Occipital lobe (tissue), 2 donors: ENCODE measurements around the gene CMTR1. TPM values are rescaled to one million over a fixed set of nuclear protein-coding genes. Genes with fewer than 3 reads are reported as not detected.
A peak's percentile ranks its signal among the peaks of the same experiment; 100 is the strongest.
"Not testable (repeated sequence)": the region's sequence is repeated elsewhere in the genome, so short reads cannot be mapped to it uniquely, and the experiment has no call there.

Experiments
- DNase-seq: peaks from one replicate; lab custom pipeline; 2025; lab: John Stamatoyannopoulos, UW
- total RNA-seq: library from RNA; depleted of rRNA; stranded (reverse); fragments of >200 nt; gene quantifications from one replicate; pipeline ENCODE4 v1.2.3, GENCODE V29; 2014

The CMTR1 gene
- total RNA-seq, 1 donor from 2014 or later: 27.8 TPM

- no peak for DNase-seq
Observed at GRCh38 chr6:37491171-37491829, 58.3 kb downstream of the CMTR1 start.

- DNase-seq: no peak
Observed at GRCh38 chr6:37491830-37492208, 58.8 kb downstream of the CMTR1 start.

- DNase-seq: no peak
Observed at GRCh38 chr6:37492236-37492972, 59.4 kb downstream of the CMTR1 start.

- no peak for DNase-seq
Observed at GRCh38 chr6:37492991-37493660, 60.1 kb downstream of the CMTR1 start.

GRCh38 chr6:37493661-37493995 lies 60.6 kb downstream of the CMTR1 start:
- DNase-seq: no peak

GRCh38 chr6:37495244-37495934 lies 62.4 kb downstream of the CMTR1 start:
- DNase-seq: no peak

- DNase-seq: no peak
Observed at GRCh38 chr6:37496951-37497885, 64.2 kb downstream of the CMTR1 start.

- peak; percentile 95 for DNase-seq
Observed at GRCh38 chr6:37499433-37500293, 66.6 kb downstream of the CMTR1 start, which contains the start of gene CCDC167. Gene CCDC167, minus strand, starts transcription at chr6:37499893. Its CDS starts 30 bp downstream, at chr6:37499863.

GRCh38 chr6:37500294-37500608 lies 67.2 kb downstream of the CMTR1 start:
- no peak for DNase-seq

GRCh38 chr6:37500904-37501303 lies 67.9 kb downstream of the CMTR1 start:
- DNase-seq: not testable (repeated sequence)

GRCh38 chr6:37501632-37502491 lies 68.8 kb downstream of the CMTR1 start:
- no peak for DNase-seq

GRCh38 chr6:37502703-37503291 lies 69.8 kb downstream of the CMTR1 start:
- DNase-seq: no peak

- no peak for DNase-seq
Observed at GRCh38 chr6:37503309-37503965, 70.4 kb downstream of the CMTR1 start.

- DNase-seq: no peak
Observed at GRCh38 chr6:37504024-37504423, 71.0 kb downstream of the CMTR1 start.

- DNase-seq: no peak
Observed at GRCh38 chr6:37506479-37506878, 73.5 kb downstream of the CMTR1 start.

GRCh38 chr6:37507077-37507476 lies 74.1 kb downstream of the CMTR1 start:
- DNase-seq: no peak

GRCh38 chr6:37507690-37508421 lies 74.8 kb downstream of the CMTR1 start:
- no peak for DNase-seq
